Right atrium auricular region (tissue), 2 donors: ENCODE measurements around the gene DPH6. TPM values are rescaled to one million over a fixed set of nuclear protein-coding genes. Genes with fewer than 3 reads are reported as not detected.

Experiments
- DNase-seq: peaks from one replicate; pipeline ENCODE4 v3.0.0-alpha.2; 2019; ENCODE audit warnings: low spot score
- H3K27ac ChIP-seq, 2 donors: fragments of 200-600 bp; sonication (generic); 1 replicate in 1 of 2; 2 replicates in 1 of 2; pipeline ENCODE4 v1.5.1; 2016 to 2019
- H3K27me3 ChIP-seq, 2 donors: fragments of 200-600 bp; sonication (generic); one replicate each; pipeline versions ENCODE4 v1.5.1 to v1.6.0; 2017 to 2019
- H3K36me3 ChIP-seq: fragments of 200-600 bp; sonication (generic); one replicate; pipeline ENCODE4 v1.5.1; 2016
- H3K4me1 ChIP-seq, 2 donors: fragments of 200-600 bp; sonication (generic); one replicate each; pipeline versions ENCODE4 v1.5.1 to v1.6.0; 2017 to 2019
- H3K4me3 ChIP-seq, 2 donors: fragments of 200-600 bp; sonication (generic); 1 replicate in 1 of 2; 2 replicates in 1 of 2; pipeline ENCODE4 v1.5.1; 2017 to 2019; ENCODE audit warnings: mild to moderate bottlenecking in 1 of 2, moderate library complexity in 1 of 2
- H3K9me3 ChIP-seq, 2 donors: fragments of 200-600 bp; sonication (generic); one replicate each; pipeline ENCODE4 v1.5.1; 2019
- CTCF ChIP-seq, 2 donors: fragments of 200-600 bp; sonication (generic); IDR thresholded peaks; one replicate each; pipeline ENCODE4 v1.5.1; 2019; ENCODE audit warnings: antibody characterized with exemption in 2 of 2
- total RNA-seq, 2 donors: library from RNA; depleted of rRNA; stranded (reverse); fragments of >200 nt; gene quantifications; one replicate each; pipeline ENCODE4 v1.1.0, GENCODE V29; 2016

The DPH6 gene
- total RNA-seq, 2 donors from 2014 or later: 9.2 to 10.7 TPM

DNA sequence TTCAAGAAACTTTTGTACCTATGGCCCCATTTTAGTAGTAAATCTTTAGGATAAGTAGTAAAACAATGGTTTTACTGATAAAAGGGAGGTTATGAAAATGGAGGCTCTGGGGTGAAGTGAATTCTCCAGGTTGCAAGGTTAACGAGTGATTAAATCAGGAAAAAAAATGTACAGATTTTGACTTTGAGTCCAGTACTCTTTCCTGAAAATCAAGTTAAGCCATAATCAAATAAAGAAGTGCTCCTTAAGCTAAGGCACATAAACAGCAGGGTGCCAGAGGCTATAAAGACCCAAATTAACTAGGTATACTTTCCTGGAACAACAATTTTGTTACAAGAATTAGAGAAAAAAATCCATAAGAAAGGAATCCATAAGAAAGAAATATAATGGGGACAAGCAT is 114.7 kb downstream of the DPH6 start:
- Histone ChIP-seq H3K36me3 (no peaks in the 10 kb centered on the region), H3K4me3 (no peak overlapping the region), H3K4me1 (no peaks in the 10 kb centered on the region), H3K27ac (no peak overlapping the region), H3K27me3 (no peaks in the 10 kb centered on the region), H3K9me3 (no peaks in the 10 kb centered on the region)
- no peak for TF ChIP-seq CTCF (IDR thresholded peaks at IDR 0.05)
- no peak for DNase-seq

- H3K9me3 ChIP-seq: no peaks in the 10 kb centered on the region
- H3K4me3 ChIP-seq: no peak overlapping the region
- TF ChIP-seq CTCF (IDR thresholded peaks at IDR 0.05): no peak
- no peaks in the 10 kb centered on the region for H3K4me1 ChIP-seq
- no peaks in the 10 kb centered on the region for H3K36me3 ChIP-seq
- no peaks in the 10 kb centered on the region for H3K27me3 ChIP-seq
- H3K27ac ChIP-seq: no peak overlapping the region
- no peak for DNase-seq
Measured at GRCh38 chr15:35430301-35430700, 115.7 kb downstream of the DPH6 start.

- no peak for TF ChIP-seq CTCF (IDR thresholded peaks at IDR 0.05)
- H3K27me3 ChIP-seq: no peaks in the 10 kb centered on the region
- DNase-seq: no peak
- no peaks in the 10 kb centered on the region for H3K4me1 ChIP-seq
- H3K4me3 ChIP-seq: no peak overlapping the region
- no peaks in the 10 kb centered on the region for H3K36me3 ChIP-seq
- H3K27ac ChIP-seq: no peak overlapping the region
- H3K9me3 ChIP-seq: no peaks in the 10 kb centered on the region
Measured at GRCh38 chr15:35427496-35427895, 118.5 kb downstream of the DPH6 start.

DNA sequence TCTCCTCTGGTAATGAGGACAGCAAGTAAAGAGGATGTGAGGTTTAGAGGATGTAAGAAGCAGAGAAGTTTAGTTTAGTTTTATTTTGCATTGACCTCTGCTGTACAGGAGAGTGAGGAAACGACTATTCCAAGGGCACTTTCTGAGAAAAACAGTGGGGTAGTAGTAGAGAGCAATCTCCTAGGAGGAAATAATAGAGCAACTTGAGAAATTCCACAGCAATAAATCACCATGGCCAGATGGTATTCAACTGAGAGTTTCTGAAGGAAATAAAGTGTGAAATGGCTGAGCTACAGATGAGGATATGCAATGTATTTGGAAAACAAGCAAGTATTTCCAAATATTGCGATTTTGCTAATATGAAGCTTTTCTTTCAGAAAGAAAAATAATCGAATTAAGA is 118.9 kb downstream of the DPH6 start:
- no peak for TF ChIP-seq CTCF (IDR thresholded peaks at IDR 0.05)
- Histone ChIP-seq H3K4me3 (no peak overlapping the region), H3K27ac (no peak overlapping the region), H3K9me3 (no peaks in the 10 kb centered on the region), H3K27me3 (no peaks in the 10 kb centered on the region), H3K36me3 (no peaks in the 10 kb centered on the region), H3K4me1 (no peaks in the 10 kb centered on the region)
- DNase-seq: no peak

DNA sequence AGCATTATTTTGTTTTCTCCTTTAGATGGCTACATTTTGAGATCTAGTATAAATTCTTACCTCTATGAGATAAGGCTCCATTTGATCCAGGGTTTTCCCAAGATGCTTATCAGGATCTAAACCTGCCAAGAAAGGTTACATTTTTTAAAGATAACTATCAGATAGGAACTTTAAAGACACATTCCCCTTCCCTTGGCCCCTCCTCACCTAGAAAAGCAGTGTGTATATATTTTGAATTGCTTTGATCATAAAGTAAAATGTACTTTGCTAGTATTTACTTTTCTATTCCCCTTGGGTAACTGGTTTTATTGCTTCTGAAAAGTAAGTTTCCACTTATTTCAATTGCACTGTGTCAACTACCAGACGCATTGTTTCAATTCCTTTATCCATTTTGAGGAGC is 135.2 kb downstream of the DPH6 start:
- Histone ChIP-seq H3K36me3 (no peaks in the 10 kb centered on the region), H3K27ac (no peak overlapping the region), H3K4me3 (no peak overlapping the region), H3K27me3 (no peaks in the 10 kb centered on the region), H3K9me3 (no peaks in the 10 kb centered on the region), H3K4me1 (no peaks in the 10 kb centered on the region)
- TF ChIP-seq CTCF (IDR thresholded peaks at IDR 0.05): no peak
- no peak for DNase-seq

DNA sequence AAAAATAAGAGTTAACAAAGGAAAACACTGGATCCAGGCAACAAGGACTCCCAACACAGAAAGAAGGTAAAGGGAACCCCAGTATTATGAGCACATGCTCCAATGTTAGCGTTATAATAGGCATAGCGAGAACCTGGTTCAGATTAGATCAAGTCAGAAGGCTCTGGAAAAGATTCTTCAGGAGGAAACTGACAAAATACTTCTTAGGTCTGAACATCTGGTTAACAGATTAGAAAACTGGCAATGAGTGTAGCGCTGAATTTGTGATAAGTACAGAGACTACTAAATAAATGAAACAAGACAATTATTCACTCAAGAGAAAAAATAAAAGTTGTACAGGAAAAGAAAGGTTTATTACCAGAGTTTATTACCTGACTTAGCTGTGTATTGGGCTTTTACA is 146.1 kb downstream of the DPH6 start:
- H3K4me1 ChIP-seq: no peaks in the 10 kb centered on the region
- H3K27me3 ChIP-seq: no peaks in the 10 kb centered on the region
- H3K27ac ChIP-seq: no peak overlapping the region
- no peak for DNase-seq
- no peak for TF ChIP-seq CTCF (IDR thresholded peaks at IDR 0.05)
- no peaks in the 10 kb centered on the region for H3K9me3 ChIP-seq
- H3K4me3 ChIP-seq: no peak overlapping the region
- no peaks in the 10 kb centered on the region for H3K36me3 ChIP-seq
